H9 (cell line): ENCODE results near the gene YIPF5. TPM values are rescaled to one million over a fixed set of nuclear protein-coding genes. Genes with fewer than 3 reads are reported as not detected.

Experiments
- DNase-seq: peaks from one replicate; pipeline ENCODE4 v3.0.0-alpha.2; 2017
- H2AFZ ChIP-seq: one replicate; pipeline ENCODE4 v1.6.1; 2013; ENCODE audit warnings: mild to moderate bottlenecking, low read length, control low read depth, moderate library complexity
- H2AK5ac ChIP-seq: 2 replicates; pipeline ENCODE4 v1.6.1; 2013; ENCODE audit warnings: low read length, control low read depth, mixed read lengths; ENCODE audit not compliant: insufficient read length
- H2BK120ac ChIP-seq: one replicate; pipeline ENCODE4 v1.6.1; 2013; ENCODE audit warnings: low read depth, mild to moderate bottlenecking, low read length, control low read depth, inconsistent platforms; ENCODE audit not compliant: poor library complexity, severe bottlenecking
- H2BK12ac ChIP-seq: 2 replicates; pipeline ENCODE4 v1.6.1; 2013; ENCODE audit warnings: low read length, control low read depth, mixed read lengths, low read depth; ENCODE audit not compliant: insufficient read length
- H2BK15ac ChIP-seq: 2 replicates; pipeline ENCODE4 v1.6.1; 2013; ENCODE audit warnings: low read depth, low read length, control low read depth
- H2BK20ac ChIP-seq: one replicate; pipeline ENCODE4 v1.6.1; 2013; ENCODE audit warnings: low read depth, mild to moderate bottlenecking, low read length, control low read depth, inconsistent platforms; ENCODE audit not compliant: poor library complexity, severe bottlenecking
- H2BK5ac ChIP-seq: 2 replicates; pipeline ENCODE4 v1.6.1; 2013; ENCODE audit warnings: low read length, control low read depth, mixed read lengths; ENCODE audit not compliant: insufficient read length
- H3K14ac ChIP-seq: 2 replicates; pipeline ENCODE4 v1.6.1; 2013; ENCODE audit warnings: low read length, control low read depth; ENCODE audit not compliant: insufficient read depth
- H3K18ac ChIP-seq: 2 replicates; pipeline ENCODE4 v1.6.1; 2013; ENCODE audit warnings: low read depth, mild to moderate bottlenecking, mixed read lengths, low read length, control low read depth; ENCODE audit not compliant: insufficient read length
- H3K23ac ChIP-seq: 2 replicates; pipeline ENCODE4 v1.6.1; 2013; ENCODE audit warnings: low read length, control low read depth, mixed read lengths, low read depth; ENCODE audit not compliant: insufficient read length
- H3K23me2 ChIP-seq: 2 replicates; pipeline ENCODE4 v1.6.1; 2013; ENCODE audit warnings: low read depth, mild to moderate bottlenecking, mixed read lengths, low read length, control low read depth; ENCODE audit not compliant: insufficient read length, poor library complexity, severe bottlenecking
- H3K27ac ChIP-seq: 2 replicates; pipeline ENCODE4 v1.5.1; 2013; ENCODE audit warnings: low read length, control low read depth, mixed read lengths, low read depth; ENCODE audit not compliant: insufficient read length
- H3K27me3 ChIP-seq: 2 replicates; pipeline ENCODE4 v1.6.1; 2013; ENCODE audit warnings: low read length, control low read depth, inconsistent platforms; ENCODE audit not compliant: insufficient read depth
- H3K4ac ChIP-seq: 2 replicates; pipeline ENCODE4 v1.6.1; 2013; ENCODE audit warnings: low read depth, mild to moderate bottlenecking, control low read depth, inconsistent platforms, low read length, moderate library complexity
- H3K4me1 ChIP-seq: 2 replicates; pipeline ENCODE4 v1.6.1; 2013; ENCODE audit warnings: low read length, control low read depth, inconsistent platforms; ENCODE audit not compliant: insufficient read depth
- H3K4me2 ChIP-seq: 2 replicates; pipeline ENCODE4 v1.6.1; 2013; ENCODE audit warnings: low read length, control low read depth, mixed read lengths; ENCODE audit not compliant: insufficient read length, insufficient read depth
- H3K56ac ChIP-seq: 2 replicates; pipeline ENCODE4 v1.6.1; 2013; ENCODE audit warnings: low read depth, mild to moderate bottlenecking, mixed read lengths, low read length, control low read depth; ENCODE audit not compliant: insufficient read length
- H3K79me1 ChIP-seq: 2 replicates; pipeline ENCODE4 v1.6.1; 2013; ENCODE audit warnings: low read depth, mild to moderate bottlenecking, moderate library complexity, low read length, control low read depth, inconsistent platforms; ENCODE audit not compliant: insufficient read depth, poor library complexity, severe bottlenecking
- H3K79me2 ChIP-seq: 2 replicates; pipeline ENCODE4 v1.6.1; 2013; ENCODE audit warnings: low read length, control low read depth, inconsistent platforms; ENCODE audit not compliant: insufficient read depth
- H3K9ac ChIP-seq: 2 replicates; pipeline ENCODE4 v1.6.1; 2013; ENCODE audit warnings: low read length, control low read depth, mixed read lengths; ENCODE audit not compliant: insufficient read length; ENCODE audit errors: extremely low read depth
- H3K9me3 ChIP-seq: one replicate; pipeline ENCODE4 v1.6.1; 2013; ENCODE audit warnings: low read depth, low read length, inconsistent platforms; ENCODE audit not compliant: control insufficient read depth
- H3T11ph ChIP-seq: one replicate; pipeline ENCODE4 v1.6.1; 2013; ENCODE audit warnings: mild to moderate bottlenecking, low read length, control low read depth, inconsistent platforms
- H4K20me1 ChIP-seq: one replicate; pipeline ENCODE4 v1.6.1; 2013; ENCODE audit not compliant: control insufficient read depth, insufficient read length, insufficient read depth
- H4K5ac ChIP-seq: 2 replicates; pipeline ENCODE4 v1.6.1; 2013; ENCODE audit warnings: low read depth, mild to moderate bottlenecking, mixed read lengths, low read length, control low read depth; ENCODE audit not compliant: insufficient read length
- H4K8ac ChIP-seq: replicated peaks from 2 replicates; pipeline ENCODE4 v1.6.1; 2013; ENCODE audit warnings: low read length, control low read depth, mixed read lengths, low read depth; ENCODE audit not compliant: insufficient read length
- H4K91ac ChIP-seq: 2 replicates; pipeline ENCODE4 v1.6.1; 2013; ENCODE audit warnings: low read depth, mild to moderate bottlenecking, moderate library complexity, mixed read lengths, low read length, control low read depth; ENCODE audit not compliant: insufficient read length
- H3K27ac Mint-ChIP-seq, 3 experiments: 2 replicates in 2 of 3; 3 replicates in 1 of 3; pipeline ENCODE4 v1.8.0; 2020 to 2021; ENCODE audit warnings: mixed read lengths in 3 of 3, mild to moderate bottlenecking in 1 of 3, moderate library complexity in 1 of 3
- H3K27me3 Mint-ChIP-seq: 2 replicates; pipeline ENCODE4 v1.8.0; 2021; ENCODE audit warnings: low read depth, mild to moderate bottlenecking, moderate library complexity, mixed read lengths
- H3K36me3 Mint-ChIP-seq, 3 experiments: 2 replicates in 2 of 3; 3 replicates in 1 of 3; pipeline ENCODE4 v1.8.0; 2020 to 2021; ENCODE audit warnings: low read depth in 3 of 3, mixed read lengths in 3 of 3; ENCODE audit not compliant: insufficient read depth in 1 of 3
- H3K4me1 Mint-ChIP-seq, 2 experiments: 2 replicates each; pipeline ENCODE4 v1.8.0; 2020; ENCODE audit warnings: mixed read lengths in 2 of 2
- H3K4me3 Mint-ChIP-seq, 2 experiments: 2 replicates in 1 of 2; 3 replicates in 1 of 2; pipeline ENCODE4 v1.8.0; 2020 to 2021; ENCODE audit warnings: mild to moderate bottlenecking in 2 of 2, mixed read lengths in 2 of 2, moderate library complexity in 1 of 2
- H3K9me3 Mint-ChIP-seq, 2 experiments: 2 replicates in 1 of 2; 3 replicates in 1 of 2; pipeline ENCODE4 v1.8.0; 2020; ENCODE audit warnings: mild to moderate bottlenecking in 2 of 2, mixed read lengths in 2 of 2, moderate library complexity in 1 of 2
- WGBS: extraction: QIAGEN DNeasy Blood & Tissue Kit; methylation state at CpG from one replicate; pipeline ENCODE4 v1.1.7; 2013; ENCODE audit warnings: missing lambda C conversion rate, low lambda C conversion rate, mixed read lengths; ENCODE audit not compliant: insufficient read length; ENCODE audit errors: extremely low coverage; 5-methylcytosine and 5-hydroxymethylcytosine counted together
- total RNA-seq: library from RNA; stranded (reverse); gene quantifications from 2 replicates; pipeline ENCODE4 v1.2.1, GENCODE V29; 2021
- TF ChIP-seq, protein P1 (sequence below): fragments of 200-600 bp; sonication (generic); conservative IDR thresholded peaks from 3 replicates; pipeline ENCODE4 v1.8.0; 2021; ENCODE audit warnings: antibody characterized with exemption, mild to moderate bottlenecking

YIPF5 gene
- total RNA-seq, 1 experiment from 2014 or later = 44.6 TPM

- H3K27me3 ChIP-seq = no peaks in the 10 kb centered on the region
- H3K4me2 ChIP-seq = no peak overlapping the region
- H3K56ac ChIP-seq = no peak overlapping the region
- Mint-ChIP-seq H3K9me3 (0 out of 5 replicates have a peak, but pooled peaks cover 0 to 3% of the 10 kb centered on the region in 2 experiments), H3K27ac (no peak overlapping the region; a peak in 1 of 7 replicates), H3K4me1 (no peaks in the 10 kb centered on the region), H3K36me3 (no peaks in the 10 kb centered on the region), H3K4me3 (no peak overlapping the region), H3K27me3 (peaks cover 1% of the 10 kb centered on the region; the same call in 1 of the 2 replicates)
- no peak overlapping the region for H3K23ac ChIP-seq
- no peaks in the 10 kb centered on the region for H3K9me3 ChIP-seq
- no peaks in the 10 kb centered on the region for H3K23me2 ChIP-seq
- H3K79me1 ChIP-seq = no peaks in the 10 kb centered on the region
- H2BK5ac ChIP-seq = no peak overlapping the region
- no peaks in the 10 kb centered on the region for H3K79me2 ChIP-seq
- no CpG with 5 or more reads among the region's 3 CpGs for WGBS
- no peak overlapping the region for H2AK5ac ChIP-seq
- H3K27ac ChIP-seq = no peak overlapping the region
- H2BK120ac ChIP-seq = no peak overlapping the region
- no peaks in the 10 kb centered on the region for H3K4me1 ChIP-seq
- no peak for DNase-seq
- TF ChIP-seq, protein P1, sequence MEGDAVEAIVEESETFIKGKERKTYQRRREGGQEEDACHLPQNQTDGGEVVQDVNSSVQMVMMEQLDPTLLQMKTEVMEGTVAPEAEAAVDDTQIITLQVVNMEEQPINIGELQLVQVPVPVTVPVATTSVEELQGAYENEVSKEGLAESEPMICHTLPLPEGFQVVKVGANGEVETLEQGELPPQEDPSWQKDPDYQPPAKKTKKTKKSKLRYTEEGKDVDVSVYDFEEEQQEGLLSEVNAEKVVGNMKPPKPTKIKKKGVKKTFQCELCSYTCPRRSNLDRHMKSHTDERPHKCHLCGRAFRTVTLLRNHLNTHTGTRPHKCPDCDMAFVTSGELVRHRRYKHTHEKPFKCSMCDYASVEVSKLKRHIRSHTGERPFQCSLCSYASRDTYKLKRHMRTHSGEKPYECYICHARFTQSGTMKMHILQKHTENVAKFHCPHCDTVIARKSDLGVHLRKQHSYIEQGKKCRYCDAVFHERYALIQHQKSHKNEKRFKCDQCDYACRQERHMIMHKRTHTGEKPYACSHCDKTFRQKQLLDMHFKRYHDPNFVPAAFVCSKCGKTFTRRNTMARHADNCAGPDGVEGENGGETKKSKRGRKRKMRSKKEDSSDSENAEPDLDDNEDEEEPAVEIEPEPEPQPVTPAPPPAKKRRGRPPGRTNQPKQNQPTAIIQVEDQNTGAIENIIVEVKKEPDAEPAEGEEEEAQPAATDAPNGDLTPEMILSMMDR = no peak
- H3T11ph ChIP-seq = peak overlapping the region; percentile 53
- H2BK20ac ChIP-seq = no peak overlapping the region
- no peak overlapping the region for H2BK12ac ChIP-seq
- no peak overlapping the region for H2AFZ ChIP-seq
- H3K4ac ChIP-seq = no peak overlapping the region
- no peak overlapping the region for H4K91ac ChIP-seq
- no peak overlapping the region for H3K9ac ChIP-seq
- no peak overlapping the region for H4K8ac ChIP-seq
- H4K20me1 ChIP-seq = no peaks in the 10 kb centered on the region
- H4K5ac ChIP-seq = no peak overlapping the region
- H3K18ac ChIP-seq = no peak overlapping the region
- H2BK15ac ChIP-seq = no peak overlapping the region
- H3K14ac ChIP-seq = no peak overlapping the region; the same call in 1 of the 2 replicates
Observed at GRCh38 chr5:144219869-144220268, 49.4 kb upstream of the YIPF5 start.
